WTC11 (cell line): Measurements from ENCODE around the gene NELL1. TPM values are rescaled to one million over a fixed set of nuclear protein-coding genes. Genes with fewer than 3 reads are reported as not detected.

Experiments
- ATAC-seq: fragments of 200-7000 bp; cut with Tn5 transposase; 2 replicates; pipeline ENCODE4 v1.10.0; 2021; ENCODE audit warnings: mild to moderate bottlenecking, moderate library complexity
- CTCF ChIA-PET: fragments of 300-600 bp; sonication (Branson Sonifier 250); formaldehyde crosslinking; loops from one replicate; lab custom pipeline; 2021; ENCODE audit warnings: antibody characterized with exemption; lab: Charles Lee
- POLR2A ChIA-PET: fragments of 350-600 bp; sonication (Branson Sonifier 250); formaldehyde crosslinking; loops from one replicate; lab custom pipeline; 2021; ENCODE audit warnings: antibody characterized with exemption; lab: Charles Lee
- DNase-seq: peaks from one replicate; pipeline ENCODE4 v3.0.0; 2021; ENCODE audit warnings: low spot score
- H3K27ac Mint-ChIP-seq: 2 replicates; pipeline ENCODE4 v1.8.0; 2021; ENCODE audit warnings: mixed read lengths
- H3K27me3 Mint-ChIP-seq: 2 replicates; pipeline ENCODE4 v1.8.0; 2021; ENCODE audit warnings: low read depth, mild to moderate bottlenecking, moderate library complexity, mixed read lengths
- H3K36me3 Mint-ChIP-seq: 2 replicates; pipeline ENCODE4 v1.8.0; 2021; ENCODE audit warnings: mixed read lengths
- H3K4me1 Mint-ChIP-seq: 2 replicates; pipeline ENCODE4 v1.8.0; 2022; ENCODE audit warnings: mixed read lengths
- H3K4me3 Mint-ChIP-seq: 2 replicates; pipeline ENCODE4 v1.8.0; 2021; ENCODE audit warnings: mild to moderate bottlenecking, moderate library complexity, mixed read lengths
- H3K9me3 Mint-ChIP-seq: 2 replicates; pipeline ENCODE4 v1.8.0; 2021; ENCODE audit warnings: mixed read lengths
- ATF2 ChIP-seq: sonication (generic); formaldehyde crosslinking; IDR thresholded peaks from 2 replicates; pipeline ENCODE4 v1.8.1; 2022; ENCODE audit warnings: low read depth, missing genetic modification reagents, borderline replicate concordance
- CTCF ChIP-seq: fragments of 200-600 bp; IDR thresholded peaks from 2 replicates; pipeline ENCODE4 v1.8.0; 2022; ENCODE audit warnings: antibody characterized with exemption
- E2F5 ChIP-seq: sonication (generic); formaldehyde crosslinking; IDR thresholded peaks from 2 replicates; pipeline ENCODE4 v1.8.1; 2022; ENCODE audit warnings: mild to moderate bottlenecking, moderate library complexity, missing genetic modification reagents
- ELF4 ChIP-seq: sonication (generic); formaldehyde crosslinking; IDR thresholded peaks from 2 replicates; pipeline ENCODE4 v1.8.1; 2022; ENCODE audit warnings: low read depth, mild to moderate bottlenecking, moderate library complexity, missing genetic modification reagents
- ETV6 ChIP-seq: sonication (generic); formaldehyde crosslinking; IDR thresholded peaks from 2 replicates; pipeline ENCODE4 v1.8.1; 2022; ENCODE audit warnings: mild to moderate bottlenecking, missing genetic modification reagents
- FOXJ3 ChIP-seq: sonication (generic); formaldehyde crosslinking; IDR thresholded peaks from 2 replicates; pipeline ENCODE4 v1.9.0; 2021; ENCODE audit warnings: missing genetic modification reagents, mild to moderate bottlenecking, borderline replicate concordance
- GTF2I ChIP-seq: fragments of 250-450 bp; sonication (Bioruptor Pico); conservative IDR thresholded peaks from 2 replicates; pipeline ENCODE4 v1.4.0; 2021; ENCODE audit warnings: mild to moderate bottlenecking
- JUN ChIP-seq: sonication (generic); formaldehyde crosslinking; IDR thresholded peaks from 2 replicates; pipeline ENCODE4 v1.8.0; 2023; ENCODE audit warnings: mild to moderate bottlenecking, missing genetic modification reagents
- NR3C1 ChIP-seq: sonication (generic); formaldehyde crosslinking; conservative IDR thresholded peaks from 2 replicates; pipeline ENCODE4 v1.8.1; 2023; ENCODE audit warnings: low read depth, mild to moderate bottlenecking, missing genetic modification reagents
- PRDM15 ChIP-seq: sonication (generic); formaldehyde crosslinking; IDR thresholded peaks from 2 replicates; pipeline ENCODE4 v1.8.0; 2022; ENCODE audit warnings: missing genetic modification reagents
- PRRX2 ChIP-seq: fragments of 250-450 bp; sonication (Bioruptor Pico); IDR thresholded peaks from 2 replicates; pipeline ENCODE4 v1.8.0; 2021; ENCODE audit warnings: mild to moderate bottlenecking
- SMAD3 ChIP-seq: sonication (generic); formaldehyde crosslinking; IDR thresholded peaks from 2 replicates; pipeline ENCODE4 v1.8.0; 2022; ENCODE audit warnings: missing genetic modification reagents, mild to moderate bottlenecking, borderline replicate concordance
- STAT6 ChIP-seq: sonication (generic); formaldehyde crosslinking; conservative IDR thresholded peaks from 2 replicates; pipeline ENCODE4 v1.8.1; 2023; ENCODE audit warnings: mild to moderate bottlenecking, low read depth, missing genetic modification reagents, moderate library complexity
- ZBTB21 ChIP-seq: sonication (generic); formaldehyde crosslinking; IDR thresholded peaks from 2 replicates; pipeline ENCODE4 v1.8.1; 2023; ENCODE audit warnings: mild to moderate bottlenecking, missing genetic modification reagents, borderline replicate concordance
- ZNF219 ChIP-seq: sonication (generic); formaldehyde crosslinking; IDR thresholded peaks from 2 replicates; pipeline ENCODE4 v1.8.0; 2023; ENCODE audit warnings: missing genetic modification reagents, mild to moderate bottlenecking, borderline replicate concordance
- ZNF396 ChIP-seq: fragments of 250-450 bp; sonication (Bioruptor Pico); IDR thresholded peaks from 2 replicates; pipeline ENCODE4 v1.8.0; 2021; ENCODE audit warnings: mild to moderate bottlenecking, moderate library complexity, borderline replicate concordance
- ZNF512 ChIP-seq: sonication (generic); formaldehyde crosslinking; IDR thresholded peaks from 2 replicates; pipeline ENCODE4 v1.8.1; 2022; ENCODE audit warnings: missing genetic modification reagents, borderline replicate concordance
- total RNA-seq: library from RNA; stranded (reverse); gene quantifications from 3 replicates; pipeline ENCODE4 v1.2.3, GENCODE V29; 2021

The NELL1 gene
- total RNA-seq, 1 experiment from 2014 or later = 1.8 TPM

GRCh38 chr11:21546703-21547102 is 877.3 kb downstream of the NELL1 start:
- H3K27me3 Mint-ChIP-seq = no peaks in the 10 kb centered on the region
- POLR2A ChIA-PET = no interaction called here
- H3K27ac Mint-ChIP-seq = no peak overlapping the region
- H3K9me3 Mint-ChIP-seq = peaks cover 16% of the 10 kb centered on the region
- DNase-seq (no peak), ATAC-seq (no peak)
- CTCF ChIA-PET = no interaction called here
- H3K4me1 Mint-ChIP-seq = no peaks in the 10 kb centered on the region
- no peak overlapping the region for H3K4me3 Mint-ChIP-seq
- TF ChIP-seq E2F5 (CRISPR knock-in tag) (no peak), ZNF396 (CRISPR knock-in tag) (no peak), PRDM15 (CRISPR knock-in tag) (no peak), ZNF512 (CRISPR knock-in tag) (no peak), NR3C1 (CRISPR knock-in tag) (no peak), ZNF219 (CRISPR knock-in tag) (no peak), JUN (CRISPR knock-in tag) (no peak), SMAD3 (CRISPR knock-in tag) (no peak), ATF2 (no peak), STAT6 (CRISPR knock-in tag) (no peak), ZBTB21 (CRISPR knock-in tag) (no peak), ETV6 (CRISPR knock-in tag) (no peak), ELF4 (CRISPR knock-in tag) (no peak), CTCF (no peak), PRRX2 (CRISPR knock-in tag) (no peak), GTF2I (no peak), FOXJ3 (no peak)
- no peaks in the 10 kb centered on the region for H3K36me3 Mint-ChIP-seq
